Breast epithelium (tissue), 3 donors: Measurements from ENCODE around the gene ANKS1B.

Experiments used
- POLR2A ChIP-seq: fragments of 450-650 bp; IDR thresholded peaks from one replicate; pipeline ENCODE4 v1.6.1; 2016; ENCODE audit warnings: antibody characterized with exemption, mild to moderate bottlenecking, moderate library complexity
- TF ChIP-seq, protein P1 (sequence below), 3 donors: fragments of 450-650 bp; IDR thresholded peaks; one replicate each; pipeline ENCODE4 v1.5.1; 2016 to 2017; ENCODE audit warnings: antibody characterized with exemption in 3 of 3, mild to moderate bottlenecking in 3 of 3, moderate library complexity in 3 of 3

DNA sequence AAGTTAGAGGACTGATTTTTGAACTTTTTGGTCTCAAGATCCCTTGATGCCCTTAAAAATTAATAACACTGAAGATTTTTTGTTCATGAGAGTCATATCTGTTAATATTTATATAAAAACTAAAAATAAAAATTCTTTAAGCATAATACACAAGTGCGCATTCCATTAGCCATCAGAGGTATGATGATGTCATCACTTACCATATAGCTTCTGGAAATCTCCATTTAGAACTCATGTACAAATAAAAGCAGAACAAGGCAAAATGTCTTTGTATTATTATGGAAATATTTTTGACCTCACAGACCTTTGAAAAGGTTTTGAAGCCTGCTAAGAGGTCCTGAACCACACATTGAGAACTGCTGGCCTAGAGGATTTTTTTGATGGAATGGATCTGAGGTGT is 551.6 kb downstream of the ANKS1B start:
- TF ChIP-seq, protein P1, sequence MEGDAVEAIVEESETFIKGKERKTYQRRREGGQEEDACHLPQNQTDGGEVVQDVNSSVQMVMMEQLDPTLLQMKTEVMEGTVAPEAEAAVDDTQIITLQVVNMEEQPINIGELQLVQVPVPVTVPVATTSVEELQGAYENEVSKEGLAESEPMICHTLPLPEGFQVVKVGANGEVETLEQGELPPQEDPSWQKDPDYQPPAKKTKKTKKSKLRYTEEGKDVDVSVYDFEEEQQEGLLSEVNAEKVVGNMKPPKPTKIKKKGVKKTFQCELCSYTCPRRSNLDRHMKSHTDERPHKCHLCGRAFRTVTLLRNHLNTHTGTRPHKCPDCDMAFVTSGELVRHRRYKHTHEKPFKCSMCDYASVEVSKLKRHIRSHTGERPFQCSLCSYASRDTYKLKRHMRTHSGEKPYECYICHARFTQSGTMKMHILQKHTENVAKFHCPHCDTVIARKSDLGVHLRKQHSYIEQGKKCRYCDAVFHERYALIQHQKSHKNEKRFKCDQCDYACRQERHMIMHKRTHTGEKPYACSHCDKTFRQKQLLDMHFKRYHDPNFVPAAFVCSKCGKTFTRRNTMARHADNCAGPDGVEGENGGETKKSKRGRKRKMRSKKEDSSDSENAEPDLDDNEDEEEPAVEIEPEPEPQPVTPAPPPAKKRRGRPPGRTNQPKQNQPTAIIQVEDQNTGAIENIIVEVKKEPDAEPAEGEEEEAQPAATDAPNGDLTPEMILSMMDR (IDR thresholded peaks at IDR 0.05), result no peak
- TF ChIP-seq POLR2A, result no peak
